HG03175 (cell line): ENCODE results near the gene UNKL.

Experiments
- ATAC-seq: cut with Tn5 transposase; IDR thresholded peaks from one replicate; pipeline ENCODE4 v1.9.1; 2021; ENCODE audit warnings: mild to moderate bottlenecking, moderate library complexity; ENCODE audit not compliant: unreplicated experiment

UNKL gene

DNA sequence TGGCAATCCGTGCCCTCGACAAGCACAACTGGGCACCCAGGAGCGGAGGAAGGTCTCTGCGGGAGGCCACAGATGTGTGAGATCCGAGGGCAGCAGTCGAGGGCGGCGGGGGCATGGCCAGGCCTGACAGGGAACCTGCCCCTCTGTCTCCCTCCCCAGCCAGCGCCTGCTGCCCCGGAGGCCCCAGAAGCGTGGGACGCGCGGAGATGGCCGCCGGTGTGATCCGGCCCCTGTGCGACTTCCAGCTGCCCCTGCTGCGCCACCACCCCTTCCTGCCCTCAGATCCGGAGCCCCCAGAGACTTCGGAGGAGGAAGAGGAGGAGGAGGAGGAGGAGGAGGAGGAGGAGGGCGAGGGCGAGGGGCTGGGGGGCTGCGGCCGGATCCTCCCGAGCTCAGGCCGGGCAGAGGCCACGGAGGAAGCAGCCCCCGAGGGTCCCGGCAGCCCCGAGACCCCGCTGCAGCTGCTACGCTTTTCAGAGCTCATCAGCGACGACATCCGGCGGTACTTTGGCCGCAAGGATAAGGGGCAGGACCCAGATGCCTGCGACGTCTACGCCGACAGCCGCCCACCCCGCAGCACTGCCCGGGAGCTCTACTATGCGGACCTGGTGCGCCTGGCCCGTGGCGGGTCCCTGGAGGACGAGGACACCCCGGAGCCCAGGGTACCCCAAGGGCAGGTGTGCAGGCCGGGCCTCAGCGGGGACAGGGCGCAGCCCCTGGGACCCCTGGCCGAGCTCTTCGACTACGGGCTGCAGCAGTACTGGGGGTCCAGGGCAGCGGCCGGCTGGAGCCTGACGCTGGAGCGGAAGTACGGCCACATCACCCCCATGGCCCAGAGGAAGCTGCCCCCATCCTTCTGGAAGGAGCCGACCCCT is 18.1 kb upstream of the UNKL start:
- no peak for ATAC-seq

- no peak for ATAC-seq
These were observed 17.2 kb upstream of the UNKL start for GRCh38 chr16:1431497-1432270.

DNA sequence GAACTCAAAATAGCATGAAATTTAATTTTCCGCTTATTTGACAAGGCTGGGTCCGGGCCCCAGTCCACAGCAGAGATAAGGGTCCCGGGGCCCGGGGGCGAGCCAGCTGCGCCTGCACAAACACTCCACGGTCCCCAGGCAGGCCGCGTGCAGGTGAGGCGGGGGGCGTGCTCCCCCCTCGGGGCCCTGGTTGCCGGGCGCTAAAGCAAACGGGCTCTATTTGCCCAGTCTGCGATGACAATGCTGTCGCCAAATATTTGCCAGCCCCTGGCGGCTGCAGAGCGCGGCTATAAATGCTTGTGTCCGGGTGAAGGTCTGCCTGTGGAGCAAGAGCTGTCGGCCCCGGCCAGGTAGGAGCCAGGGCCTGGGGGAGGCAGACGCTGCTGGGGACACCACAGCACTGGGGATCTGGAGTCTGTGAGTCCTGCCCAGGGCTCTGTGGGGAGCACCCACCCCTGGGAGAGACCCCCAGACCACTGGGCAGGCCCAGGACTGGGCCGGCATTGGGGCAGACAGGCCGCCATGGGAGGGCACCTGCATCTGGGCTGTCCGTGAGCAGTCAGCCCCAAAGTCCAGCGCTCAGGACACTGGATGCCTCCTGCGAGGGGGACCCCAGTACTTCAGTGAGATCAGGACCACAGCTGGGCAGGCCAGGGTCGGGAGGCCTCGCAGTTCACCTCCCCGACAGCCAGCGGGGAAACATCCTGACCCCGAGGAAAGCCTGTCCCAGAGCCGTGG is 16.4 kb upstream of the UNKL start, which contains the start of gene PERCC1:
Gene PERCC1, plus strand, starts transcription at position 320 of the 738 bp plus-strand sequence. CDS start 1,516 bp downstream, outside the sequence.
- ATAC-seq = no peak

GRCh38 chr16:1430214-1430758 is 15.8 kb upstream of the UNKL start:
- ATAC-seq = no peak

DNA sequence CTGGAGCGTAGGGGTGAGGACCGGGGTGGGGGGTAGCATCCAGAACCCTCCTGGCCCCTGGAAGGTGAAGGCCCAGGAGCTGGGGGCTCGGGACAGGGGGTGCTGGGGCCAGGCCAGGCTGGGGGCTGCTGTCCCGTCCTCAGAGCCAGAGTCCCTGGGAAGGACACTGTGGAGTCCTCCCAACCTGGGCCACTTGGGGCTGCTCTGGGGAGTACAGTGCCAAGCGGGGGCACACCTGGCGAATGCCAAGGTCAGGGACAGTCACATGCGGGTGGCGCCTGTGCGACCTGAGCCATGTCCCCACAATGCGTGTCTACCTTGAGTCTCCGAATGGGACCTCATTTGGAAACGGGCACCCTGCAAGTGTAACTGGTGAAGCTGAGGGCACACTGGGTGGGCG is 15.1 kb upstream of the UNKL start:
- no peak for ATAC-seq

DNA sequence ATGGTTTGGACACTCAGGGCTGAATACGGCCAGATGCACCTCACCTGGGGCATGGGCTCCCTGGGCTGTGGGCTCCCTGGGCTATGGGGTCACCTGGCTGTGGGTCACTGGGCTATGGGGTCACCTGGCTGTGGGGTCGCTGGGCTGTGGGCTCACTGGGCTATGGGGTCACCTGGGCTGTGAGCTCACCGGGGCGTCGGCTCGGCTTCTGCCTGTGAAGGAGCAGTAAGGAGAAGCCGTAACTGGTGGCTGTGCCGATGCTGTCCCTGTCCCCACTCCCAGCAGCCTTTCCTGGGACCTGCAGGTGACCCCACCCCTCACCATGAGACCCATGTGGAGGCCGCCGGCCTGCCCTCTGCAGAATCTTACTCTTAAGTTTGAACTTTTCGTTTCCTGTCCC is 14.5 kb upstream of the UNKL start:
- ATAC-seq = no peak

DNA sequence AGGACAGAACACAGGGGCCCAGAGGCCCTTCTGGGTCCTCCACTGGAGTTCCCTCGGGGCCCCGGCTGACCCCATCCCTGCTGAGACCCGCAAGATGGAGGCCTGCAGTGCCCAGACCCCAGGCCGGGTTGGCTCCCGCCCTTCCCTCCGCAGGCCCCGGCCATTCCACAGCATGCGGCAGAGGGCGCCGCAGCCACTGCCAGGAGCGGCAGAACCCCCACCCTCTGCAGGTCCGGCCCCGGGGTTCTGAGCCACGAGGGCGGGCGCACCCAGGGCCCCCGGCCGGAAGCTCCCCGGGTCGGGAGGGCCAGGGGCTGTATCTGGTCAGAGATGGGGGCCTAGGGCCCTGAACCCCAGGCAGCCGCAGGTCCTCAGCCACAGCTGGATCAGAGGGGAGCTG is 14.0 kb upstream of the UNKL start:
- ATAC-seq = no peak

DNA sequence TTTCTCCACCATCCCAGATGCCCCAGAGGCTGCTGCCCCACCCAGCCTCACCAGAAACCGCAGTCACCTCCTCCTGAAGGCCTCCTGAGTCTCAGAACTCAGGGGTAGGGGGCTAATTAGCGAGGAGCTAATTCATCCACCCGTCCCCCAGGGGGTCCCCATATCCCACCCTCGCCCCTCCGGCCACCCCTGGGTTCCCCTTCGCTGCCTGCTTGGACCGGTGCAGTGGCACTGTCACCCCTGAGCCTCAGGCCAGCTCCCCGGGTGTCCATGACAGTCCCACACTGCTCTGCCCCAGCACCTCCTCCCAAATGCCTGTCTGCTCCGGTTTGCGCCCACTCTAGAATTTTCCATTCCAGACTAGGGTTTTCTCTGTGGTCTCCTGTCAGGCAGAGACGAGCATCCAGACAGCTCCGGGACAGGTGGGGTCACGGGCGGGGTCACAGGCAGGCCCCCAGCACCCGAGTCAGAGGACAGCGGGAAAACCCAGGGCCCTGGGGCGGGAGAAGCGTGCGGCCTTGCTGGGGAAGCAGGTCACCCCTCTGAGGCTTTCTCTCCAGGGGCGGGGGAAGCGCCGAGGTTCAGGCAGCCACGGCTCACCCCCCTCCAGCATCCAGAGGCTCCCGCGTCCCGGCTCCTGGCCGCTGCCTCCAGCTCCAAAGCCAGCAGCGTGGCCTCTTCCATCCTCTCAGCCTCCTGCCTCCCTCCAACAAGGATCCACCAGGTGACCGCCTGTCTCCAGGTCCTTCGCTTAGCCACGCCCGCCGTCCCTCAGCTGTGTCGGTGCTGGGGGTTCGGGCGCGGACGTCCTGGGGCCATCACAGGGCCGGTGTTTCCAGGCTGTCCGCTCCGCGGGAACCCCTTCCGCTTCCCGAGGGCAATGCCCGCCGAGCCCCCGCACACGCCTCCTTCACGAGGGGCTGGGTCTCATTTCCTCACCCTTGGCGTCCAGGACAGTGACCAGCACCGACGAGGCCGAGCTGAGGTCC is 13.3 kb upstream of the UNKL start:
- no peak for ATAC-seq

GRCh38 chr16:1426734-1427471 is 12.4 kb upstream of the UNKL start:
- no peak for ATAC-seq

DNA sequence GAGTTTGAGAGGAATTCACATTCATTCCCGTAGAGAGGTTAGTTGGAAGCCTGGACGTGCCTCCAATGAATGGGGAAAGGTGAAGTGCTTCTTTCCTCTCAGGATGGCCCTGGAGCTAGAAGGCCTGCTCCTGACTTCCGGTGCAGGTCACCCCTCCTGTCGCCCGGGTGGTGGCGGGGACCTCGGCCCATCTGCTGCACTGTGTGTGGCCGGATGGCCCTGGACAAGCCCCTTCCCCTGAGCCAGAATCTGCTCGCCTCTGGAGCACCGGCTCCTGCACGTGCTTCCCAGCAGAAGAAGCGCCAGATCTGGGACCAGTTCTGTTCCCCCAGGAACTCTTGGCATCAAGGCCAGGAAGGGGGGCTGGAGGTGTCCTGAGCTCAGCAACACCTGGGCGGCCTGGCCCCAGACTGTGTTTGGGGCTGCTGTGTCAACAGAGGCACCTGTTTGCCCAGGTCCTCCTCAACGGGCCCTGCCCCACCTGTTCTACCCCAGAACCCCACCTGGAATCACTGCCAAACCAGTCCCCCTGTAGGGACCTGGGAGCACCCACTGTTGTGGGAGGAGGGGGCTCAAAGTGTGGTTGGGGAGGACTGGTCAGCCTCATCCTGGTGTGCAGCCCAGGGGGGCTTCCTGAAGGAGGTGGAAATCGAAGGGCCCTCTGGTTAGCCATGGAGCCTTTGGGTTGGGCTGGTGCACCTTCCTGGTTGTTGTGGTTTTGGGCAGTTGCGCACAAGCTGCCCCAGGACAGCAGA is 11.3 kb upstream of the UNKL start:
- ATAC-seq = no peak

DNA sequence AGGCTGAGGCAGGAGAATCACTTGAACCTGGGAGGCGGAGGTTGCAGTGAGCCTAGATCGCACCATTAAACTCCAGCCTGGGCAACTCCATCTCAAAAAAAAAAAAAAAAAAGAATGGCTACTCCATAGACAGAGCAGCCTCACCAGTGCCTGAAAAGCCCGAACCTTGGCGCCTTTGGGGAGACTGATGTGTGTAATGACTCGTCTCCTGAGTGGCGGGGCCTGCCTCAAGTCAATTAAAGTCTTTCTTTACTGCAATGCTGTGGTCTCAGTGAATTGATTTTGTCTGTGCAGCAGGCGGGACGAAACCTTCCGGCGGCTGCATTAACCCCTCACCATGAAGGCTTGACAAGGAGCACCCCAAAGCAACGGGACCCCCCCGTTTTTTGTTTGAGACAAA is 9.5 kb upstream of the UNKL start:
- no peak for ATAC-seq

GRCh38 chr16:1422076-1422475 is 7.6 kb upstream of the UNKL start:
- no peak for ATAC-seq

DNA sequence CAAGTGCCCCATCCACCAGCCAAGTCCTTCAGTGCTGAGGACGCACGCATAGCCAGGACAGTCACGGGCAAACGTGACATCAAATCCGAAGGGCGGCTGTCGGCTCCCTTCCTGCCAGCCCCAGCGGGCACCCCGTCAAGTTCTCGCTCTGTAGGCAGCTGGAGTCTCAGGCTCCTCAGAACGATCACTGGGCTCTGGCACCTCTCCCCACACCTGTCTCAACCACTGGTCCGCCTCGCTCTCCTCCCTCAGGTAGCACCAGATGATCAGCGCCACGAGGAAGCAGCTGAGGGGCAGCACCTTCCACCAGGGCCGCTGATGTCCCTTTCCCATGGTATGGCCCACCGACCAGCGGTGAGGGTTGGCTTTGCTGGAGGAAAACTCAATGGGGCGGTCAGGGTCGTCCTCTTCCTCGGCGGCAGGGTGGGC is 5.6 kb upstream of the UNKL start:
- ATAC-seq = no peak

- no peak for ATAC-seq
These were observed 2.0 kb upstream of the UNKL start for GRCh38 chr16:1416521-1416941.

- peak; percentile 39 for ATAC-seq
These were observed 596 bp downstream of the UNKL start for GRCh38 chr16:1413684-1414531.

DNA sequence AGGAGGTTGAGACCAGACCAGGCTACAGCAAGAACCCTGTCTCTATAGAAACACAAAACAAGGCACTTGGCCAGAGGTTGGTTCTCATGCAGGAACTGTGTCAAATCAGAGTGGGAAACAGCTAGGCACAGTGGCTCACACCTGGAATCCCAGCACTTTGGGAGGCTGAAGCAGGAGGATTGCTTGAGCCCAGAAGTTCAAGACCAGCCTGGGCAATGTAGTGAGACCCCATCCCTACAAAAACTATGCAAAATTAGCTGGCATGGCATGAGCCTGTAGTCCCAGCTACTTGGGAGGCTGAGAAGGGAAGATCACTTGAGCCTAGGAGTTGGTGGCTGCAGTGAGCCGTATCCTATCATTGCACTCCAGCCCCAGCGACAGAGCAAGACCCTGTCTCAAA is 1.7 kb downstream of the UNKL start:
- no peak for ATAC-seq

GRCh38 chr16:1408171-1408837 is 6.2 kb downstream of the UNKL start:
- ATAC-seq = peak; percentile 72
